Renal pelvis (tissue), 4 donors: ENCODE data around the gene TEDC1. TPM values are rescaled to one million over a fixed set of nuclear protein-coding genes. Genes with fewer than 3 reads are reported as not detected.

Experiments used
- DNase-seq: peaks from one replicate; pipeline ENCODE4 v3.0.0-alpha.2; 2013
- polyA plus RNA-seq, 3 donors: library from polyadenylated mRNA; unstranded; fragments of 120-200 nt; gene quantifications; one replicate each; pipeline ENCODE4 v1.2.1, GENCODE V29; 2013; ENCODE audit not compliant: insufficient read length in 3 of 3

Gene TEDC1
- polyA plus RNA-seq, 3 donors: 10.9 to 13.7 (median 11.1) TPM

DNA sequence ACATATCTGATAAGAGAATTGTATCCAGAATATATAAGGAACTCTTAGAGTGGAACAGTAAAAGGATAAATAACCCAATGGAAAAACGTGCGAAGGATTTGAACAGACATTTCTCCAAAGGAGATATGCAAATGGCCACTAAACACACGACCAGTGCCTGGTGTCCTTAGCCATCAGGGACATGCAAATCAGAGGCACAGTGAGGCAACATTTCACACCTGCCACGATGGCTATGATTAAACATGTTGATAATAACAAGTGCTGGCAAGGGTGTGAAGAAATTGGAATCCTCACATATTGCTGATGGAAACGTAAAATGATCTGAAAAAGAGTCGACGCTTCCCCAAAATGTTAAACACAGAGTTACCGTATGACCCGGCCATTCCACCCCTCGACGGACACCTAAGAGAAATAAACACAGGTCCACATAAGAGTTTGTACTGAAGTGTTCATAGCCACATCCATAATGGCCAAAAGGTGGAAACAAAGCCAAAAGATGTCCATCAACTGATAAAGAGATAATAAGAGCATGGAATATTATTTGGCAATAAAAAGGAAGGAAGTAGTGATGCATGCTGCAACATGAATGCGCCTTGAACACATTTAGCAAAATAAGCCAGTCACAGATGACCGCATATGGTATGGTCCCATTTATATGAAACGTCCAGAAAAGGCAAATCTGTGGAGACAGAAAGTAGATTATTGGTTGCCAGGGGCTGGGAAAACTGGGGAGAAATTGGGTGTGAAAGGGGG is 29.1 kb downstream of the TEDC1 start:
- no peak for DNase-seq

DNA sequence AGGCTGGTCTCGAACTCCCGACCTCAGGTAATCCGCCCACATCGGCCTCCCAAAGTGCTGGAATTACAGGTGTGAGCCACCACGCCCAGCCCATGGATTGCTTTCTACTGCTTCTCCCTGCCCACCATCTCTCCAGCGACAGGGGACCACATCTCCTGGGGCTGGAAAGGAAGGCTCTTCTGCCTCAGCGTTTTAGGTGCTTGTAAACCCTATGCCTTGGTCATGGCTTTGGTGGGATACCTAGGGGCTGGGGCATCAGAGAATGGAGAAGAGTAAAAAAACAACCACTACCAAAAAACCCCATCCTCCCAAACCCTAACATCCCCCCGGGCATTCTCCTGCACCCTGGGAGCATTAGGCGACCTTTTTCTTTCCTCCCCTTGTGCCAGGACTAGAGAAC is 34.3 kb downstream of the TEDC1 start:
- no peak for DNase-seq

DNA sequence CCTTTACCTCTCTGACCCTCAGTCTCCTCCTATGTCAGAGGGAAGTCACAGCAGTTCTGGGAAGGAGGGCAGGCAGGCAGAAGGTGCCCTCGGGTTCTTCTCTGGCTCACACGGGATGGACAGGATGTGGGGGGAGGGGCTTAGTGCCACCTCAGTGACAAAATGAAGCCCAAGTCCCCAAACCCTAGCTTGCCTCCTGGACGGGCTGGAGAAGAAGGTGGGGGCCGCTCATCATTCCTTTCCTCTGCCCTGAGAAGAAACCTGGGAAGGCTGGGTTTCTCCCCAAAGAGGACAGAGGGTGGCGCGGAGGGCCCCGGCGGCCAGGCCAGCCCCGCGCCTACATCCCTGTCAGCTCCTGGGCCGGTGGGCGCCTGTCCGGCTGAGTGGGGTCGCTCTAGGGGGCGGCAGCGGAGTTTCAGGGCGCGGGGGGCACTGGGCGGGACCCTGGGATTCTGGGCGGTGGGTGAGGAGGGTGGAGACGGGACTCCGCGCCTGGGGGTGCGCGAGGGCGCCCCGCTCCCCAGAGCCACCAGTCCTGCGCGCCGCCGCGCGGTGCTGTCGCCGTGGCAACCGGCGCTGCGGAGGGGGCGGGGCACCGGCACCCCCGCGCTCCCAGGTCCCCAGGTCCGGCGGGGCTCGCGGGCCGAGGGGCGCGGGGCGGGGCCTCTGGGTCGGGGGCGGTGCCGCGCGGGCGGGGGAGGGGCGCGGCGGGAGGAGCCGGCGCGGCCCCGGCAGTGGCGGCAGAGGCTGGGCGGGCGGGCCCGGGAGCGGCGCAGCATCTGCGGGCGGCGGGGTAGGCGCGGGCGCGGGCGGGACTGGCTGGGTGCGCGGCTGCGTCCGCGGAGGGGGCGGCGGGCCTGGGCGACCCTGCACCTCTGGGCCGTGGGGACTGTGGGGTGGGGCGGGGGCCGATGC is 35.1 kb downstream of the TEDC1 start, which contains the start of gene TMEM121:
Gene TMEM121, plus strand, starts transcription at position 723 of the 915 bp plus-strand sequence. CDS start 2,252 bp downstream, outside the sequence.
- DNase-seq: no peak

DNA sequence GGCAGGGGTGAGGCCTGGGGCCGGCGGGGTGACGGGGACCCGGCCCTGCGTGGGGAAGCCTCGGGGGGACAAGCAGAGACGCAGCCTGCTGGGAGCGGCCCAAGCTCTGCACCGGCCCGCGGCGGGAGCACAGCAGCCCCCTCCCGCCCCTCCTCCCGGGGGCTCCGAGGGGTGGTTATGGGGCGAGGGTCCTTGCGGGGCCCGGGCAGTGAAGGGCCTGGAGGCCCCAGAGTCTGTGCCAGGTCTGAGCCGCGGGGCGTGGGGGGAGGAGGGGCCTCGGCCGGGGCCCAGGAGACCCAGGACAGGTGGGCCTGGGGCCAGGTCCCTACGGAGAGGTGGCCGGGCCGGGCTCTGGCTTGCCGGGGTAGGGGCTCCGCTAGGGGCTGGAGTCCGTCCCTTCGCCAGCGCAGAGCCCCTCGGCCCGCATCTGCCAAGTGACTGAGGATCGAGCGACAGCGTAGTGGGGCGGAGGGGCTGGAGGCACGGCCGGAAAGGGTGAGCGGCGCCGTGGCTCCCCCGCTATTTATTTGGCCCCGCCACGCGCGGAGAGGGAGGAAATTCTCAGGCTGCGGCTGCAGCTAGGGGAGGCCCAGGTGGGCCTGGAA is 35.8 kb downstream of the TEDC1 start:
- DNase-seq: no peak

DNA sequence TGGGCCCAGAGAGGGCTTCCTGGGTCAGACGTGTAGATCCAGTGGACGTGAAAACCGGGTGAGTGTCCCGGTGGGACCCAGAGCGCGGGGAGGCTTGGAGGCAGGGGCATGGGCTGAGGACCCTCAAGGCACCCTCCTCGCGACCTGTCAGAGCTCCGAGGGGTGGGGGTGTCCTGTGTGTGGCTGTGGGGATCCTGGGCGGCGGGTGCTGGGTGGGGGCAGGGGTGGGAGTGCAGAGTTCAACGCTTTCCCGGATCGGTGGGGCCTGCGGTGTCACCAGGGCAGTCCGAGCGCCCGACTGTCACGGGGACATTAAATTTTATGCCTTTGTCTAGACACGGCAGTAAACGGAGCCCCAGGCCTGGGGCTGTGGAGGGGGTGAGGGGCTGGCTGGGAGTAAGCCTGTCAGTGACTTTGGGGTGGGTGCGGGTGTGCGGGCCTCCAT is 36.4 kb downstream of the TEDC1 start:
- DNase-seq: no peak

DNA sequence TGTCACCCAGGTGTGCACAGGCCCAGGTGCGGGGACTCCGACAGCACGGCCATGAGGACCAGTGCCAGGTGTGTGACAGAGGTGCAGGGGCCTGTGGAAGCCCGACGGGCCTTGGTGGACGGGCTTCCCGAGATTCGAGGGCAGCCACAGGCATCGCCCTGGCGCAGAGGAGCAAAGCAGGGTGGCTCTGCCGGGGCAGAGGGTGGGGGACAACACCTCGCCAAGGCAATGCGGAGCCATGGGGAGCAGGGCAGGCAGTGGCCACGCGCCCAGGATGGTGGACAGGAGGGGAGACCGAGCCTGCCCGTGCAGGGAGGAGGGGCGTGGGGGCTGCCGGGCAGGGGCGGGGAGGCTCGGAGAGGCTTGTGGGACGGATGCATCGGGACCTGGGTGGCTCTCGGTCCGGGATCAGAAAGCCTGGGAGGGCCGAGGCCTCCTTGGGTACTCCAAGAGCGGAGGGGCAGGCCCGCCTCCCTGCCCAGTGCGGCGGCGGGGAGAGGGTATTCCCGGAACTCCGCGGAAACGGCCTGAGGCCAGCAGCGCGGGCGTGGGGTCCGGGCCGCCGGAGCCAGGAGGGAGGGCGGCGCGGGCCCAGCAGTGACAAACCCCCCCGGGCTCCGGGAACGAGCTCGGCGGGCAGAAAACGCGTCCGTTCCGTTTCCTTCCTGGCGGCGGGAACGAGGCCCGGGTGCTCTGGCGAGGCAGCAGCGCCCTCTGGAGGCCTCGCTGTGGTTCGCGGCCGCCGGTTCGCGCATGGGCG is 37.0 kb downstream of the TEDC1 start:
- DNase-seq: peak; percentile 74

DNA sequence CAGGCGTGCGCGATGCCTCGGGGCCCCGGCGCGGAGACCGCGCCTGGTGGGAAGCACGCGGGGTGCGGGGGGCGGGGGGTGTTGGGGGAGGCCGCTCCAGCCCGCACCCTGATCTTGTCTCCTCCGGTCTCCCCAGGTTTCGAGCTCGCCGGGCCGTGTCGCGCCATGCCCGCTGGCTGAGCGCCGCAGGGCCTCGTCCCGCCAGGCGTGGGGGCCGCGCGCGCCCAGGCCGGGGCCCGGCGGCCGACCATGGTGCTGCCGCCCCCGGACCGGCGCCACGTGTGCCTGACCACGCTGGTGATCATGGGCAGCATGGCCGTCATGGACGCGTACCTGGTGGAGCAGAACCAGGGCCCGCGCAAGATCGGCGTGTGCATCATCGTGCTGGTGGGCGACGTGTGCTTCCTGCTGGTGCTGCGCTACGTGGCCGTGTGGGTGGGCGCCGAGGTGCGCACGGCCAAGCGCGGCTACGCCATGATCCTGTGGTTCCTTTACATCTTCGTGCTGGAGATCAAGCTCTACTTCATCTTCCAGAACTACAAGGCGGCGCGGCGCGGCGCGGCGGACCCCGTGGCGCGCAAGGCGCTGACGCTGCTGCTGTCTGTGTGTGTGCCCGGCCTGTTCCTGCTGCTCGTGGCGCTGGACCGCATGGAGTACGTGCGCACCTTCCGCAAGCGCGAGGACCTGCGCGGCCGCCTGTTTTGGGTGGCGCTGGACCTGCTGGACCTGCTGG is 37.7 kb downstream of the TEDC1 start:
- DNase-seq: no peak

DNA sequence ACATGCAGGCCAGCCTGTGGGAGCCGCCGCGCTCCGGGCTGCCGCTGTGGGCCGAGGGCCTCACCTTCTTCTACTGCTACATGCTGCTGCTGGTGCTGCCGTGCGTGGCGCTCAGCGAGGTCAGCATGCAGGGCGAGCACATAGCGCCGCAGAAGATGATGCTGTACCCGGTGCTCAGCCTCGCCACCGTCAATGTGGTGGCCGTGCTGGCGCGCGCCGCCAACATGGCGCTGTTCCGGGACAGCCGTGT is 38.2 kb downstream of the TEDC1 start:
- no peak for DNase-seq

DNA sequence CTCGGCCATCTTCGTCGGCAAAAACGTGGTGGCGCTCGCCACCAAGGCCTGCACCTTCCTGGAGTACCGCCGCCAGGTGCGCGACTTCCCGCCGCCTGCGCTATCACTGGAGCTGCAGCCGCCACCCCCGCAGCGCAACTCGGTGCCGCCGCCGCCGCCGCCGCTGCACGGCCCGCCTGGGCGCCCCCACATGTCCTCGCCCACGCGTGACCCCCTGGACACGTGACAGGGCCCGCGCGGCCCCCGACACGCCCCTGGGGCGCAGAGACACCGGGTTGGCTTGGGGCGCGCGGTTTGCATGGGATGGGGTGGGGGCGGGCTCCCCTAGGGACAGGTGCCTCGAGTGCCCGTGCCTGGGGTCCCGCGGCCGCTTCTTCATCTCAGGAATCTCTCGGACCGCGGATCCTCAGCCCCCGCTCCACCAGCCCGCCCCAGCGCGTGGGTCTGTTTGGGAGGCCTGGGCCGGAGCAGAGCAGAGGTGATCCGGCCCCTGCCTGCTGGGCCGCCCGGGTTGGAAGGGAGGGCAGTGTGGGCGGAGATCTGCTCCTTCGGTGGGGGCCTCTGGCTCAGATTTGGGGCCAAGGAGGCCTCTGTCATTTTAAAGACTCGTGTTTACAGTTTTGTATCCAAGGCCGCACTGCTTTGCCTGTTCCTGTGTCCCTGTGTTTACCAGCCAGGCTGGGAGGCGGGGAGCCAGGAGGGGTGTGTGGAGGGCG is 38.7 kb downstream of the TEDC1 start:
- no peak for DNase-seq

DNA sequence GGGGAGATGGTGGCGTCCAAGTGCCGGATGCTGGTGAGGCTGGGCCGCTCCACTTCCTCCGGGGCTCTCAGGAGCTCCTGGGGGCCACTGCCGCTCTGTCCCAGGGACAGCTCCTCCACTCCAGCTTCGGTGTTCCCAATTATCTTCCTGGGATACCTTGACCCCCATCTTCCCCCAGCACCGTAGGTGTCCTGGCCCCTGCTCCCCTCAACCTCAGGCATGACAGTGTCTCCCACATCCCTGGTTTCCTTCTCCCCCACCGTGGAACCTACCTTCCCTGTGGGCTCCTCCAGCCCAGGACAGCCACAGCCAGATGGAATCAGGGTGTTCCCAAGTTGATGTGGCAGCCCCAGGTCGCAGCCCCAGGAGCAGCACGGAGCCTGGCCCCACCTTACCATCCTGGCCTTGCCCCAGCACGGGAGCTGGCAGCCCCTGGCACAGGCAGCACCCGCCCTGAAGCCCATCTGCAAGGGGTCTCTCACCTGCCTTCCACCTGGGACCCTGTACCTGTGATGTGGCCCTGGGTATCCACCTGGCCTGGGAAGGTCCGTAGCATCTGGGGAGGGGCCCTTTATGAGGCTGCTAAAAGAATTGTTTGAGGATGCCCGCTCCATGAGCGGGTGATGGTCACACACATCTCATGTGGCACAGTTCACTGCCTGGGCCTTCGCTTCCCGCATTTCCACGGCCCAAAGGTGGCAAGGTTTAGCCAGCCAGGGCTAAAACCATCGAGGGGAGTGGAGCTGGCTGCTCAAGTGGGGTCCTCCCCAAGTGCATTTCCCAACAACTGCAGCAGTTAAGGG is 39.4 kb downstream of the TEDC1 start:
- no peak for DNase-seq

DNA sequence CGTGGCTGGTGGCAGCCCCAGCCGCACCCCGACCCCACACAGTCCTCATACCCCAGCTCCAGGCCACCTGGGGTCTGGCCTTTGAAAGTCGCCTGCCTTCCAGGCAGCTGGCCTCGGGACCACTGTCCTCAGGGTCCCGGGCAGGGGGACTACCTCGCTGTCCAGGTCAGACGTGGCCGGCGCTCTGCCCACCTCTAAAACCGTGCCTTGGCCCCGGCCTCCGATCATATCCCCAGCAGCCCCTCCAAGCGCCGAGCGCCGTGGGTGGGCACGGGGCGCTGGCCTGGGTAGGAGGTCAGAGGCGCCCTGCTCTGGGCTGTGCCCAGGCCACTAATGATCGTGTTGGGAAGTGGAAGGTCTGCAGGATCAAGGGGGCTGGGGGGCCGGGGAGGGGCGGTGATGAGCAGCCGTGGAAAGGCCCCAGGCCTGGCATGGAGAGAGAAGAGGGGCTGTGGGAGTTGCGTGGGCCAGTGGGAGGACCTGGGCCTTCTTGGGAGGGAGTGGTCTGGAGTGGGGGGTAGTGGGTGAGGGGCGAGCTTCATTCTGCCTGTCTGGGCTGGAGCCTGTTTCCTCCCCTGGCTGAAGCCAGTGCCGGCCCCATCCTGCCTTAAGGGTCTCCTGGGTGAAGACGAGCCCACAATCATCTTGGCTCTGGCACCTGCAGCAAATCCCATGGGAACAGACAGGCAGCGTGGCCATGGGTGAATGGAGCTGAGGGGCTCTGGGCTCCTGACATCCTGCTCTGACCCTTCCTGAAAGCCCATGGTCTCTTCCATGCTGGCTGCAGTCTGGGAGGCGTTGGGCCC is 40.2 kb downstream of the TEDC1 start:
- DNase-seq: no peak

DNA sequence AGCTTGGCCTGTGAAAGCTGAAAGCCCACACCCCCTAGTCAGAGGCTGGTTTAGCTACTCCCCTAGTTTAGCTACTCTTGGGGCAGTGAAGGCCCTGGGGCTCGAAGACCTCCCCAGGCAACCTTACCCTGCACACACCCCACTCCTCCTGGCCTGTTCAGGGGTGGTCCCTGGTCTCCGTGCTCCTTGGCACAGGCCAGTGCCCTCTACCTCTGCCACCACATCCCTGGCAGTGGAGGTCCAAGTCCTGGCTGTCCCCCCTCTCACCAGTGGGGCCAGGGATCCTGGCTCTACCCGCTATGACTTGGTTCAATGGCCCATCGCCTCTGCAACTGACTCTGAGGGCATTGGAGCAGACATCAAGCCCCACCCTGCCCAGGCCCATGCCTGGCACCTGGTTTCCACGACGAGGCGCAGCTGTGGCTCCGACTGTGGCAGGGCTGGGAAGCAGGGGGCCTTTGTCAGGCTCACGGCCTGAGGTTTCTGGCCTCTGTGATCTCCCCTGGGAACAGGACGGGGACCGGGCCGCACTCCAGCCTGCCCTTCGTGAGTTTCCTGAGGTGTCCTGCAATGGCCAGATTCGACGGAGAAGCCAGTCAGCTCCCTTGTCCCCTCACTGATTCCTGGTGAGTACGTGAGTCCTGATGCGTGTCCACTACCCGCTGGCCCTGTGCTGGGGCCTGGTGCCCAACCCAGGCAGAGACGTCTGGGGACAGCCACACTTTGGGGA is 41.0 kb downstream of the TEDC1 start:
- no peak for DNase-seq

DNA sequence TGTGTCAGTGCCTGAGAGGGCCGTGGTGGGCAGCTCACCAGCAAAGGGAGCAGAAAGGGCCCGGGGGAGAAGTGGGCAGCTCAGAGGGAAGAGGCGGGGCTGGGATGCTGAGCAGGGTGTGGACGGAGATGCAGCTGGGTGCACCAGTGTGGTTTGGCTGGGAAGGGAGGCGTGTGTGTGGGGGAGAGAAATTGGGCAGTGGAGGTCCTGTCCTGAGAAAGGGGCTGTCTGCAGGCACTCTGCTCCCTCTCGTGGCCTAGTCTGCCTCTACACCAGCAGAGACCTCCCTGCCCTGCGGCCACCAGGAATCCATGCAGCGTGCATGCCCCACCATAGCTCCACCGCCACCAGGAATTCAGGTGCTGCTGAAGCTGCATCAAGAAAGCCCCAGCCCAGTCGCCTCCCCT is 41.7 kb downstream of the TEDC1 start:
- no peak for DNase-seq

DNA sequence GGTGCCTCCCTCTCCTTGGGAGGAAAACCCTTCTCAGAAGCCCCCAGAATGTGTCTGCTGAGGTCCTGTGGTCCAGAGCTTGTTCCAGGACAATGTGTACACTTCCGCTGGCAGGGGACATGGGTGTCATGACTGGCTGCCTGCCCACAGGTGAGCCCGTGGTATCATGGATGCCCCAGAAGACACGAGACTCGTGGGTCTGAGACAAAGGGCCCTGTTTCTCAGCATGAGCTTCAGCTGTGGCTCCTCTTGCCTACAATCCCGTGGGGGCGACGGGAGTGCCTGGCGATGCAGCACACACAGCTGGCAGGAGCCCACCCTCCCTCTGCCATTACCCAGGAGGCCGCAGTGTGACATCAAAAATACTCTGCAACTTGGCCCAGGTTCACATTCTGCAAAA is 42.3 kb downstream of the TEDC1 start:
- no peak for DNase-seq

DNA sequence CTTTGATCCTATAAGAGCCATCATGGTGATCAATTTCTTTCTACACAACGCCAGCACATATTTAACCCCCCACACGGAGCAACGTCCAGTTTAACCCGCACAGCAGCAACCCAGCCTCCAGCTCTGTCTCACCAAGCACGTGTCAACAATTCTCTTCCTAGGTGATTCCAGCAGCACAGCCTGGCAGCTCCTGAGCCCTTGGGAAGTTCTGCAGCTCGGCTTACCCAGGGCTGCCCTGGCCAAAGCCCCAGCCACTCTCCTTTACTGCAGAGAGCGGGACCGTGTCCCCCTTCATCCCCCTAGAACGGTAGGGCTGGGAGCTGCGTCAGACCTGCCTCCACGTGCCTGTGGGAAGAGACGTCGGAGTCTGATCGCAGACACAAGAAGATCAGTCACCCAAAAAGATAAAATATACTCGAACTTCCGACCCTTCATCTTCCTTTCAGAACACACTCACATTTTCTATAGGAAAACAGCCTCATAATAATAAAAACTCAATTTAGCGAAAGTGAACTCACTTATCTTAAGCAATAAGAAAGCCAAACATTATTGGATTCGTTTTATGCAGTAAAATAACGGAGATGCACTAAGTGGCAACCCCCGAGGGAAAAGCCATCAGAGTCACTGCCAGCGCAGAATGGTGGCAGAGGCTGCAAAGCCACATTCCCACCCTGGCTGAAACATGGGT is 42.9 kb downstream of the TEDC1 start:
- DNase-seq: no peak

DNA sequence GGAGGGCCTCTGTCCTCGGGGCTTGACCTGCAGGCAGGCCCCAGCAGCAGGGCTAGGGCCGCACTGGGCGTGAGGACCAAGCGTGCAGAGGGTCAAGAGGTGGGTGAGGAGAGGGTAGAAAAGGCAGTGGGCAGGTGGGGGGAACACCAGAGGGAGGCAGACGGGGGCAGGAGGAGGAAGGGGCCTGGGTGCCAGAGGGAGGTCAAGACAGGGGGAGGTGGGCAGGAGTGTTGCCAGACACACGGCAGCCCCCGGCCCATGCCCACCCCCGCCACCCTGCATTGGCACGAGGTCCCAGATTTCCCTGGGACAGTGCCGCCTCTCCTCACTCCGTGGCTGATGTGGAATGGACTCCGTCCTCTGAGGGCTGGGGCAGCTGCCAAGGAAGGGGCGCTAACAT is 43.5 kb downstream of the TEDC1 start:
- no peak for DNase-seq

DNA sequence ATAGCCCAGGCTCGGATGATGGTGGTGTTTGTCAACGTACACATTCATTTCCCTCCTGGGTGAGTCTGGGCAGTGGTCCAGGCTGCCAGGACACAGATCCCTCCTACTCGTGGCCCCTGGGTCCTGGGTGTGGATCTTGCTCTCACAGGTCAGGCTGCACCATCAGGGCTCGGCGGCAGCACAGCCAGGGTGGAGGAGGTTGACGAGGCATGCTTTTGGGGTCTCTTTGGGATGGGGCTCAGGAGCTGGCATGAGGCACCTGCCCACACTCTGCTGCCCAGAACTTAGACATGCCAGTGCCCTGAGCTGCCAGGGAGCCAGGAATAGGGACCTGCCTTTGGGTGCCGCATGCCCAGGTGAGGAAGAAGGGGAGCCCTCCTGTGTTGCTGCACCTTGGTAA is 45.0 kb downstream of the TEDC1 start:
- DNase-seq: no peak
